OCI-M1 (cell line): ENCODE data around the gene TPSD1.
"Not testable (repeated sequence)": the region's sequence is repeated elsewhere in the genome, so short reads cannot be mapped to it uniquely, and the experiment has no call there.

Experiments
- DNase-seq: peaks from one replicate; lab custom pipeline; 2025; lab: John Stamatoyannopoulos, UW

The TPSD1 gene

GRCh38 chr16:1262846-1263221 is 7.0 kb downstream of the TPSD1 start:
- no peak for DNase-seq

GRCh38 chr16:1263591-1264344 is 7.9 kb downstream of the TPSD1 start:
- no peak for DNase-seq

- no peak for DNase-seq
These were observed 8.6 kb downstream of the TPSD1 start for GRCh38 chr16:1264345-1265089.

- no peak for DNase-seq
These were observed 9.3 kb downstream of the TPSD1 start for GRCh38 chr16:1265090-1265630.

GRCh38 chr16:1265826-1266225 is 10.0 kb downstream of the TPSD1 start:
- no peak for DNase-seq

GRCh38 chr16:1269418-1269817 is 13.5 kb downstream of the TPSD1 start:
- DNase-seq: not testable (repeated sequence)

GRCh38 chr16:1271380-1271723 is 15.5 kb downstream of the TPSD1 start:
- DNase-seq: no peak

GRCh38 chr16:1271724-1272413 is 16.0 kb downstream of the TPSD1 start:
- DNase-seq: peak; percentile 12

- DNase-seq: no peak
These were observed 16.8 kb downstream of the TPSD1 start for GRCh38 chr16:1272453-1273198.

- no peak for DNase-seq
These were observed 17.9 kb downstream of the TPSD1 start for GRCh38 chr16:1273816-1274215.

GRCh38 chr16:1274767-1275166 is 18.9 kb downstream of the TPSD1 start:
- DNase-seq: no peak

- no peak for DNase-seq
These were observed 20.1 kb downstream of the TPSD1 start for GRCh38 chr16:1275791-1276579.

- no peak for DNase-seq
These were observed 20.7 kb downstream of the TPSD1 start for GRCh38 chr16:1276580-1276878.

- no peak for DNase-seq
These were observed 21.3 kb downstream of the TPSD1 start for GRCh38 chr16:1277151-1277598.

GRCh38 chr16:1277617-1278282 is 21.9 kb downstream of the TPSD1 start:
- DNase-seq: no peak

GRCh38 chr16:1278477-1278876 is 22.6 kb downstream of the TPSD1 start:
- peak; percentile 19 for DNase-seq

GRCh38 chr16:1279081-1279944 is 23.4 kb downstream of the TPSD1 start:
- DNase-seq: no peak

- DNase-seq: no peak
These were observed 24.2 kb downstream of the TPSD1 start for GRCh38 chr16:1279945-1280589.

- DNase-seq: no peak
These were observed 24.9 kb downstream of the TPSD1 start for GRCh38 chr16:1280783-1281182.
